ENCODE measurements around the gene SULT1A2.
A peak's percentile ranks its signal among the peaks of the same experiment; 100 is the strongest.

SULT1A2 gene

GRCh38 chr16:28561557-28562187, 35.2 kb downstream of the SULT1A2 start:
- no peak for TF ChIP-seq CTCF (IDR thresholded peaks at IDR 0.05; ENCODE audit: borderline replicate concordance, insufficient read depth, low read depth, low read length)
- H3K4me3 ChIP-seq (ENCODE audit: low read depth, low read length): no peak overlapping the region

GRCh38 chr16:28558456-28558855, 38.4 kb downstream of the SULT1A2 start:
- TF ChIP-seq CTCF (IDR thresholded peaks at IDR 0.05; ENCODE audit: borderline replicate concordance, insufficient read depth, low read depth, low read length): no peak
- H3K4me3 ChIP-seq (ENCODE audit: low read depth, low read length): no peak overlapping the region

- no peak for TF ChIP-seq CTCF (IDR thresholded peaks at IDR 0.05; ENCODE audit: borderline replicate concordance, insufficient read depth, low read depth, low read length)
- no peak overlapping the region for H3K4me3 ChIP-seq (ENCODE audit: low read depth, low read length)
Measured at GRCh38 chr16:28556914-28557320, 39.9 kb downstream of the SULT1A2 start.

- no peak overlapping the region for H3K4me3 ChIP-seq (ENCODE audit: low read depth, low read length)
- TF ChIP-seq CTCF (IDR thresholded peaks at IDR 0.05; ENCODE audit: borderline replicate concordance, insufficient read depth, low read depth, low read length): no peak
Measured at GRCh38 chr16:28555561-28555960, 41.3 kb downstream of the SULT1A2 start.

GRCh38 chr16:28554634-28555423, 42.0 kb downstream of the SULT1A2 start:
- peak overlapping the region; percentile 22 for H3K4me3 ChIP-seq (ENCODE audit: low read depth, low read length)
- TF ChIP-seq CTCF (IDR thresholded peaks at IDR 0.05; ENCODE audit: borderline replicate concordance, insufficient read depth, low read depth, low read length): no peak

GRCh38 chr16:28553776-28554633, 42.8 kb downstream of the SULT1A2 start, which contains the start of gene SGF29:
SGF29 (plus strand) TSS chr16:28553920; CDS start chr16:28581070, 27,150 bp downstream.
- peak within 1 kb of the TSS; percentile 58 for H3K4me3 ChIP-seq (ENCODE audit: low read depth, low read length)

More at GRCh38 chr16:28553776-28554633, 42.8 kb downstream of the SULT1A2 start, which contains the start of gene SGF29:
- no peak for TF ChIP-seq CTCF (IDR thresholded peaks at IDR 0.05; ENCODE audit: borderline replicate concordance, insufficient read depth, low read depth, low read length)

All from GM12875 (cell line).